GM23248 (cell line): ENCODE data around the gene PRKCA.

Experiments
- EZH2 ChIP-seq: fragments of 200-600 bp; sonication (generic); IDR thresholded peaks from 2 replicates; pipeline ENCODE4 v1.6.1; 2018; ENCODE audit warnings: antibody characterized with exemption, mild to moderate bottlenecking; ENCODE audit not compliant: insufficient read depth, poor library complexity, severe bottlenecking
- EZH2phosphoT487 ChIP-seq: fragments of 200-600 bp; sonication (generic); IDR thresholded peaks from 2 replicates; pipeline ENCODE4 v1.6.1; 2018; ENCODE audit warnings: antibody characterized with exemption, moderate library complexity, mild to moderate bottlenecking, low read depth; ENCODE audit not compliant: insufficient read depth

- TF ChIP-seq EZH2 (no peak), EZH2phosphoT487 (no peak)
Observed at GRCh38 chr17:66270106-66270505, 32.3 kb upstream of the PRKCA start.
